Esophagus muscularis mucosa (tissue), 4 donors: ENCODE results near the gene SPPL2B.

Experiments used
- EP300 ChIP-seq: sonication (generic); formaldehyde crosslinking; IDR thresholded peaks from one replicate; pipeline ENCODE4 v1.6.1; 2017; ENCODE audit warnings: antibody characterized with exemption
- POLR2A ChIP-seq: fragments of 450-650 bp; IDR thresholded peaks from one replicate; pipeline ENCODE4 v1.6.1; 2017; ENCODE audit warnings: antibody characterized with exemption, moderate library complexity, mild to moderate bottlenecking, low read depth
- POLR2AphosphoS5 ChIP-seq, 2 donors: sonication (generic); formaldehyde crosslinking; IDR thresholded peaks; one replicate each; pipeline ENCODE4 v1.6.1; 2017; ENCODE audit warnings: antibody characterized with exemption in 2 of 2
- TF ChIP-seq, protein P1 (sequence below), 3 experiments: fragments of 200-600 bp in 2 of 3; fragments of 450-650 bp in 1 of 3; sonication (generic) in 2 of 3; IDR thresholded peaks; one replicate each; pipeline ENCODE4 v1.5.1; 2017 to 2019; ENCODE audit warnings: antibody characterized with exemption in 3 of 3, mild to moderate bottlenecking in 2 of 3, moderate library complexity in 1 of 3

DNA sequence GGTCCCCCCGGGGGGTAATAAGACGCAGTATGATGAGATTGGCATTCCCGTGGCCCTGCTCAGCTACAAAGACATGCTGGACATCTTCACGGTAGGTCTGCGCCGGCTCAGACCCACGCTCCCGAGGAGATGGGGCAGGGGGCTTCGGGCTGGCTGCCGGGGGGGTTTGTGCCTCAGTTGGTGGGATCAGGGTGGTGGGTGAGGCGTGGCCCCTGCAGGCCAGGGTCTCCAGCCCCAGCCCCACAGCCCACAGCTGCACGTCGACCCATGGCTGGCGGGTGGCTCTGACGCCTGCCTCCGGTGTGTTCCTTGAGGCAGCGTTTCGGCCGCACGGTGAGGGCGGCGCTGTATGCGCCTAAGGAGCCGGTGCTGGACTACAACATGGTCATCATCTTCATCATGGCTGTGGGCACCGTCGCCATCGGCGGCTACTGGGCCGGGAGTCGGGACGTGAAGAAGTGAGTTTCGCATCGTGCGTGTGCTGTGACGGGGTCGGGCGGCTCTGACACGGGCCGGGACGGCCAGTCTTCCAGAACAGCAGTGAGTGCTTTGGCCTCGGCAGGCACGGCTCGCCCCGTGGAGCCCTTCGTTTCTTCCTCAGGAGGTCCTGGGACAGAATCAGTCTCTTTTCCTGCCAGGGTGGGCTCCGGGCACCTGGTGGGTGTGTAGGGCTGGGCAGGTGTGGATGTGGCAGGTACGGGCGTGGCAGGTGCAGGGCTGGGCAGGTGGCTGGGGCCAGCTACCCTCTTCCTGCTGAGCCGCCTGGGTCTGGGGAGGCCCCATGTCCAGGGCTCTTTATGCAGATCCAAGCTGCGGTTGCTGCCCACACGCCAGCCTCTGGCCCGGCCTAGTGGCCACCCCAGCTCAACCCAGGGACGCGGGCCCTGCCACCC lies 10.5 kb downstream of the SPPL2B start:
- no peak for TF ChIP-seq POLR2AphosphoS5 (IDR thresholded peaks at IDR 0.05)
- TF ChIP-seq POLR2A, result no peak
- TF ChIP-seq, protein P1, sequence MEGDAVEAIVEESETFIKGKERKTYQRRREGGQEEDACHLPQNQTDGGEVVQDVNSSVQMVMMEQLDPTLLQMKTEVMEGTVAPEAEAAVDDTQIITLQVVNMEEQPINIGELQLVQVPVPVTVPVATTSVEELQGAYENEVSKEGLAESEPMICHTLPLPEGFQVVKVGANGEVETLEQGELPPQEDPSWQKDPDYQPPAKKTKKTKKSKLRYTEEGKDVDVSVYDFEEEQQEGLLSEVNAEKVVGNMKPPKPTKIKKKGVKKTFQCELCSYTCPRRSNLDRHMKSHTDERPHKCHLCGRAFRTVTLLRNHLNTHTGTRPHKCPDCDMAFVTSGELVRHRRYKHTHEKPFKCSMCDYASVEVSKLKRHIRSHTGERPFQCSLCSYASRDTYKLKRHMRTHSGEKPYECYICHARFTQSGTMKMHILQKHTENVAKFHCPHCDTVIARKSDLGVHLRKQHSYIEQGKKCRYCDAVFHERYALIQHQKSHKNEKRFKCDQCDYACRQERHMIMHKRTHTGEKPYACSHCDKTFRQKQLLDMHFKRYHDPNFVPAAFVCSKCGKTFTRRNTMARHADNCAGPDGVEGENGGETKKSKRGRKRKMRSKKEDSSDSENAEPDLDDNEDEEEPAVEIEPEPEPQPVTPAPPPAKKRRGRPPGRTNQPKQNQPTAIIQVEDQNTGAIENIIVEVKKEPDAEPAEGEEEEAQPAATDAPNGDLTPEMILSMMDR (IDR thresholded peaks at IDR 0.05), result no peak
- no peak for TF ChIP-seq EP300
